Measurements from ENCODE around the gene CYB5A.

Gene CYB5A

DNA sequence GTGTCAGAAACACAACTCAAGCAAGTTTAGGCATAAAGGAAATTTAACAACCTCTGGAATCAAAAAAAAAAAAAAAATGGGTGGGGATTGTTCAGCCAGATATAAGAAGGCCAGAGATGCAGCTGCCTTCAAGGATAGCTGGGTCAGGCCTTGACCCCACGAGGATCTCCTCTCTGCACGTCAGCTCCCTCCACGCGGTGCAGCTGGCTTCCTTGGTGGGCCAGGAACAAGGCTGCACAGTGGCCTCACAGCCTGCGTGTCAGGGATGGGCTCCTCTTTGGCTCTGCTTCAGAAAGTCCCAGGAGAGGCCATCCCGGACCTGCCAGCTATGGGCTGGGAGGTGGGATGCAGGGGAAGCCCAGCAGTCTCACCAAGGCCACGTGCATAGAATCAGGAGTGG lies 88.0 kb downstream of the CYB5A start:
- DNase-seq: peak; percentile 13
